Hematopoietic multipotent progenitor cell treated with erythropoietin and hydrocortisone succinate and interleukin-3 and kit ligand, for 15 days (in vitro differentiated cells): ENCODE results near the gene ZNF521.

Experiments used
- DNase-seq: peaks from one replicate; pipeline ENCODE4 v3.0.0-alpha.2; 2015; ENCODE audit warnings: low spot score

The ZNF521 gene

GRCh38 chr18:25225151-25225550, 126.8 kb downstream of the ZNF521 start:
- no peak for DNase-seq

GRCh38 chr18:25223899-25224886, 127.8 kb downstream of the ZNF521 start:
- DNase-seq, result peak; percentile 14

GRCh38 chr18:25223211-25223610, 128.8 kb downstream of the ZNF521 start:
- peak; percentile 61 for DNase-seq

GRCh38 chr18:25222648-25223047, 129.3 kb downstream of the ZNF521 start:
- no peak for DNase-seq

- no peak for DNase-seq
Measured at GRCh38 chr18:25210622-25211021, 141.3 kb downstream of the ZNF521 start.

- no peak for DNase-seq
Measured at GRCh38 chr18:25192065-25192464, 159.9 kb downstream of the ZNF521 start.

- no peak for DNase-seq
Measured at GRCh38 chr18:25190472-25190871, 161.5 kb downstream of the ZNF521 start.

- no peak for DNase-seq
Measured at GRCh38 chr18:25189391-25190185, 162.4 kb downstream of the ZNF521 start.

- DNase-seq, result no peak
Measured at GRCh38 chr18:25187521-25188192, 164.3 kb downstream of the ZNF521 start.

GRCh38 chr18:25186871-25187270, 165.1 kb downstream of the ZNF521 start:
- no peak for DNase-seq

- no peak for DNase-seq
Measured at GRCh38 chr18:25181993-25182392, 170.0 kb downstream of the ZNF521 start.

GRCh38 chr18:25181581-25181980, 170.4 kb downstream of the ZNF521 start:
- no peak for DNase-seq

GRCh38 chr18:25180973-25181548, 170.9 kb downstream of the ZNF521 start:
- DNase-seq, result no peak

- DNase-seq, result no peak
Measured at GRCh38 chr18:25177631-25178030, 174.3 kb downstream of the ZNF521 start.

GRCh38 chr18:25176518-25177042, 175.4 kb downstream of the ZNF521 start:
- DNase-seq, result no peak

- DNase-seq, result no peak
Measured at GRCh38 chr18:25175558-25176517, 176.1 kb downstream of the ZNF521 start.

- DNase-seq, result no peak
Measured at GRCh38 chr18:25174324-25174723, 177.6 kb downstream of the ZNF521 start.

- no peak for DNase-seq
Measured at GRCh38 chr18:25171334-25171733, 180.6 kb downstream of the ZNF521 start.

- DNase-seq, result no peak
Measured at GRCh38 chr18:25170402-25170801, 181.6 kb downstream of the ZNF521 start.

GRCh38 chr18:25169701-25170100, 182.3 kb downstream of the ZNF521 start:
- no peak for DNase-seq
